Glomerular endothelial cell (primary cell): Measurements from ENCODE around the gene ZBP1. TPM values are rescaled to one million over a fixed set of nuclear protein-coding genes. Genes with fewer than 3 reads are reported as not detected.
A peak's percentile ranks its signal among the peaks of the same experiment; 100 is the strongest.

Source experiments
- DNase-seq: peaks from one replicate; pipeline ENCODE4 v3.0.0-alpha.2; 2011; ENCODE audit warnings: low read depth, low spot score; ENCODE audit errors: extremely low read depth
- total RNA-seq: library from RNA; depleted of rRNA; stranded (reverse); fragments of >200 nt; gene quantifications from 2 replicates; pipeline ENCODE4 v1.2.3, GENCODE V29; 2015

Gene ZBP1
- total RNA-seq, 1 donor from 2014 or later: not detected

GRCh38 chr20:57658833-57659516 lies 38.7 kb upstream of the ZBP1 start:
- DNase-seq: no peak

GRCh38 chr20:57658447-57658832 lies 38.2 kb upstream of the ZBP1 start:
- no peak for DNase-seq

GRCh38 chr20:57657535-57658446 lies 37.6 kb upstream of the ZBP1 start:
- DNase-seq: no peak

- DNase-seq: no peak
Observed at GRCh38 chr20:57656821-57657534, 36.8 kb upstream of the ZBP1 start.

- DNase-seq: no peak
Observed at GRCh38 chr20:57656252-57656820, 36.1 kb upstream of the ZBP1 start.

- DNase-seq: no peak
Observed at GRCh38 chr20:57655809-57656155, 35.6 kb upstream of the ZBP1 start.

- DNase-seq: no peak
Observed at GRCh38 chr20:57654998-57655808, 35.0 kb upstream of the ZBP1 start.

- peak; percentile 22 for DNase-seq
Observed at GRCh38 chr20:57654363-57654997, 34.3 kb upstream of the ZBP1 start.

GRCh38 chr20:57653910-57654309 lies 33.7 kb upstream of the ZBP1 start:
- DNase-seq: no peak

- DNase-seq: no peak
Observed at GRCh38 chr20:57653546-57653900, 33.3 kb upstream of the ZBP1 start.

GRCh38 chr20:57652606-57653545 lies 32.6 kb upstream of the ZBP1 start:
- no peak for DNase-seq

- DNase-seq: no peak
Observed at GRCh38 chr20:57651881-57652605, 31.8 kb upstream of the ZBP1 start.

GRCh38 chr20:57650756-57651483 lies 30.7 kb upstream of the ZBP1 start:
- no peak for DNase-seq

GRCh38 chr20:57650266-57650665 lies 30.0 kb upstream of the ZBP1 start:
- no peak for DNase-seq

- no peak for DNase-seq
Observed at GRCh38 chr20:57649617-57650015, 29.4 kb upstream of the ZBP1 start.

GRCh38 chr20:57648878-57649616 lies 28.8 kb upstream of the ZBP1 start:
- DNase-seq: no peak
